GM18873 (cell line): ENCODE measurements around the gene C1RL.

Experiments
- ATAC-seq: cut with Tn5 transposase; IDR thresholded peaks from one replicate; pipeline ENCODE4 v1.9.1; 2021; ENCODE audit warnings: mild to moderate bottlenecking, moderate library complexity, moderate number of reproducible peaks; ENCODE audit not compliant: unreplicated experiment, low FRiP score

The C1RL gene

DNA sequence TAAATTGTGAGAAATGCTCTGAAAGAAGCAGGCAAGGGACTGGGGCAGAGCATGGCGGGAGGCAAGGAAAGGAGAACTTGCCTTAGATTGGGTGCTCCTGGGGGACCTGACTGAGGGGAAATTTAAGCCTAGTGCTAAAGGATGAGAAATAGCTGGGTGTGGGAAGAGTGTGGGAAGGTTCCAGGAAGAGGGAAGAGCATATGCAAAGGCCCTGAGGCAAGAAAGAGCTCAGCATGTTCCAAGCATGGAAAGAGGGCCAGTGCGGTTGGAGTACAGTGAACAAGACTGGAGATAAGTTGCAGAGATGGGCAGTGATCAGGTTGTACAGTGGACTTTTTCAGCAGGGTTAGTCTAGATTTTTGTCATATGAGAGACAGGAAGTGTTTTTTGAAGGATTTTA lies 30.2 kb upstream of the C1RL start:
- ATAC-seq = no peak

DNA sequence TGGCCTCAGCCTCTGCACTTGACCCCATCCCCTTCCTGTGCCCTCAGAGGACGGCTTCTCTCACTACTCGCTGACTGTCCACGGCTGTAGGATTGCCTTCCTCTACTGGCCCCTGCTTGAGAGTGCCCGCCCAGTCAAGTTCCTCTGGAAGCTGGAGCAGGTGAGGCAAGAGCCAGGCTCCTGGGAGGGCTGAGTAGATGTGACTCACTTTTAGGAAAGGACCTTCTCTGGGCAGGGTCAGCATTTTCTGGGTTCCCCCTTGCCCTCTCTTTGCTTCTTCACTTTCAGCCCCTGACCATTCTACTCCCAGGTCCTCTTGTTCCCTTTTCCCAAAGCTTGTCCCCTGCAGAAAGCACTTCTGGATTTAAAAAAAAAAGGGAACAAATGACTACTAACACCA lies 28.9 kb upstream of the C1RL start:
- ATAC-seq = no peak

GRCh38 chr12:7136676-7137075 lies 27.7 kb upstream of the C1RL start:
- no peak for ATAC-seq

DNA sequence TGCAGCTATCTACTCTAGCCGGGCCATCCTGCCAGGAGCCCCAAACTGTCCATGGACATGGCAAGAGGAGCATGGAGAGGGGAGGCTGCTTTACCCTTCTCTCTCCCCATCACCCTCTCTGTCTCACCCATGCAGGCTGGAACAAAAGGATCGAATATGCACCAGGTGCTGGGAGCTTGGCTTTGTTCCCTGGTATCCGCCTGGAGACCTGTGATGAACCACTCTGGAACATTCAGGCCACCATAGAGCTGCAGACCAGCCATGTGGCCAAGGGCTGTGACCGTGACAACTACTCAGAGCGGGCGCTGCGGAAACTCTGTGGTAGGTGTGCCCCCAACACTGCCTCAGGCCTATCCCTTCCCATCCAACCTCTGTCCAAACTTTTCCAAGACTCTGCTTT lies 27.1 kb upstream of the C1RL start:
- no peak for ATAC-seq

DNA sequence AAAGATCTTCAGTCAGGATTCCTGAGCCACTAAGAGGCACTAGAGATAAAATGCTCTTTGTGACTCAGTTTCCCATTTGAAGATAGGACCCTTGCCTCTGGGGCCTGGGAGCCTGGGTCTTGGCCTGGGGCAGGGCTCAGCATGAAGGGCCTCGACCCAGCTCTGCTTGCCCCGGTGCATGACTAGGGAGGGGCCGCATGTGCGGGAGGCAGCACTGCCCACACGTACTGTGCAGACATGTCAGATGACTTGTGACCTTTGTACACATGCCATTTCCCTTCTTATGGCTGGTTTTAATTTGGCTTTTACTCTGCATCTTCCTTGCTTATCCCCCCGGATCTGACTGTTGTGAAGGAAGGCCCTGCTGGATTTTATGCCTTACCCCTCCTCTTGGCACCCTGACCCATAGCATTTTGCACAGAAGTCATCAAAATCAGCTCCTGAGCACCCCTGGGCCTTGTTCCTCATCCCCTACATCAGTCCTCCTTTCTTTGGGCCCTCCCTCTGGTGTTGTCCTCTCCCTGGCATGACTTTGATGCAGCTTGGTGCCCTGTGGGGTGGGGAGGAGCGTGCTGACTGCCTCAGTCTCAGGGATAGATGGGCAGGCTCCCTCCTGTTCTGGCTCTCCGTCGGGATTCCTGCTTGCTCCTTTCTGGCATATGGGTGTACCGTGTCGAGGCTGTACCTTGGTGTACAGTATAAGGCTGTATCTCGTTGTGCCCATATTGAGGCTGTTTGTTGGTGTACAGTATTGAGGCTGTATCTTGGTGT lies 25.6 kb upstream of the C1RL start:
- ATAC-seq = no peak

- no peak for ATAC-seq
These were observed 22.5 kb upstream of the C1RL start for GRCh38 chr12:7131502-7131866.

DNA sequence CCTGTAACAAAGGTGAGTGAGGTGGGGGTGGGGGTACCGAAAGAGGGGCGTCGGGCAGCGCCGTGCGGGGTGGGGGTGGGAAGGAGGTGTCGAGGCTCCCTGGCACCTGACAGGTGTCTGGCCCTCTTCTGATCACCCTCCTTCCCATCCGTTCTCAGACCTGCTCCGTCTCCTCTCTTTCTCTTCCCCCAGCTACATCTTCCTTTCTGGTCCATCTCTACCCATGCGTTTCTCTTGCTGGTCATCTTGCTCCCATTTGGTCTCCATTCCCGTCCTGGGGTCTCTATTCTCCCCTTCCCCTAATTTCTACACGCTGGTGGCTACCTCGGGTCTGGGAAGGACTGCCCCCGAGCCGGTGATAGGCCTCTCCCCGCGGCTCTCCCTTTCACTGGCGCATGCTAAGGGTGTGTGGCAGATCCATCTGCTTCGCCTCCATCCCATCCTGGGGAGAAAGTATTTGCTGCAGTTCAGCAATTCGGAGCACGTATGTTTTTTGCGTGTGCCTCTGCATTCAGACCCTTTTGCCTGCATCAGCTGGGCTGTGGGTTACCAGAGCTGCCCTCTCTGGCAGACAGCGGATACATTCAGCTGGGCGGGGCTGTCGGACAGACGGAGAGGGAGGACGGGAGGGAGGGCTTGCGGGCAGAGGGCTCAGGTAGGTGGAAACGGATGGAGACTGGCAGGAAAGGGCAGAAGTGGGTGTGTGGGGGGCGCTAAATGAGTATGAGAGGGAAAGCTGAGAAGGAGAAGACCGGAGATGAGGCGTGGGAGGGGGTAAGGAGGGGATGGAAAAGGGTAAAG lies 21.9 kb upstream of the C1RL start:
- ATAC-seq = no peak

DNA sequence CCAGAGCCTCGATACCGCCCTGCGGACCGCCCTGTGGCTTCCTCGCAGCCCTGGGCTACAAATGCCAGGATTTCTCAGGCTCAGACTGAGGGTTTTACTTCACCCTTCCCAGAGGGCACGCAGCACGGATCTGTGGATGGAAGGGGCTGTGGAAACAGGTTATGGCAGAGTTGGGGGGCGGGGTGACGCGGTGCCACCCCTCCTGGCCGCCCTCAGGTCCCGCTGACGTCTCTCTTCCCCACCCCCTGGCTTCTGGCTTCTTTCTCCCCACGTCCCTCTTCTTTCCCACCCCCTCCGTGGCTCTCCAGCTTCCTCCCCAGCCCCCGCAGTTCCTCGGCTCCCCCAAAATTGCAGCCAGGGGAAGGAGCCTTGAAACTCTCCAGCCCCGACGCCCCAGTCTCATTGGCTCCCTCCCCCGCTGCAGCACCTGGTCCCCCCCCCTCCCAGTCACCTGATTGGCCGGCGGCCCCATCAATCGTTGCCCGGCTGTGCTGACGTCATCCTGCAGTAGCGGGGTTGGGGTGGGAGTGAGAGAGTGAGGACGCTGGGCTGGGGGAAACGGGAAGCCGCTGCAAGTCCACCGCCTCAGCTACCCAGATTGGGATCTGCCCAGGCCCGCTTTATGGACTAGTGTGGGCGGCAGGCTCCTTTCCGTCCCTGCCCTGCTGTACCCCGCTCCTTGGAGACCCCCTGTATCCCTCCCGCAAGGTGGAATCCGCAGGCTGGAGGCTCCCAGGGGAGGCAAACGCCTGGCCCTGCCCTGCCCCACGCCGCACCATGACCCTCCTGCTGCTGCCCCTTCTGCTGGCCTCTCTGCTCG lies 21.1 kb upstream of the C1RL start, which contains the start of gene CLSTN3:
Gene CLSTN3, plus strand, starts transcription at position 500 of the 820 bp plus-strand sequence. Its CDS starts 278 bp downstream, at position 778.
- no peak for ATAC-seq

DNA sequence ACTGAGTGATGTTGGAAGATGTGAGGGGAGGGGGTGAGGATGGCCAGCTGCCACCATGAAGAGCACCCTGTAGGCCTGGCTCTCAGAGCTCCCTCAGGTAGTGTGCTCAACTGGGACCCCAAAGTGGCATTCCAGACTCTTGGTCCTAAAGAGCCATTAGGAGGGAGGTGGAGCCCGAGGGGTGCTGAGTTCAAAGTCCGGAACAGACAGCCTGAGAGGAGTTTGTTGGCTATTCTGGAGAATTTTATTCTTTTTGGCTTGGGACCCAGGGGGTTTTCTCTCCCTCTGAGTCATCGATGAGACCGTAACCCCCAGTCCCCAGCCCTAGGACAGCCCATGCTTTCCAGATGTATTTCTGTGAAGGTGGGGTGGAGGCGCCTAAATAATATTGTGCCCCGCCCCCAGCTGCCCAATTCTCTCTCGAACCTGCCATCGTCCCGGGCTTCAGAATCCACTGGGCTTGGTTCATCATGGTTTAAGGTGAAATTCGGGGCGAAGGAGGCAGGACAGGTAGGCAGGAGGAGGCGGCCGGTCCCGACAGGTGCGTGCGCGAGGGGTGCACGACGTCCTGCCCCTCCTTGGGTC lies 20.4 kb upstream of the C1RL start:
- no peak for ATAC-seq

GRCh38 chr12:7128681-7129286 lies 19.8 kb upstream of the C1RL start, which contains the start of gene RBP5:
TSS of gene RBP5 (minus strand) at chr12:7128889. CDS start at chr12:7128775, 114 bp downstream.
- no peak for ATAC-seq

GRCh38 chr12:7127916-7128626 lies 19.1 kb upstream of the C1RL start:
- ATAC-seq = no peak

DNA sequence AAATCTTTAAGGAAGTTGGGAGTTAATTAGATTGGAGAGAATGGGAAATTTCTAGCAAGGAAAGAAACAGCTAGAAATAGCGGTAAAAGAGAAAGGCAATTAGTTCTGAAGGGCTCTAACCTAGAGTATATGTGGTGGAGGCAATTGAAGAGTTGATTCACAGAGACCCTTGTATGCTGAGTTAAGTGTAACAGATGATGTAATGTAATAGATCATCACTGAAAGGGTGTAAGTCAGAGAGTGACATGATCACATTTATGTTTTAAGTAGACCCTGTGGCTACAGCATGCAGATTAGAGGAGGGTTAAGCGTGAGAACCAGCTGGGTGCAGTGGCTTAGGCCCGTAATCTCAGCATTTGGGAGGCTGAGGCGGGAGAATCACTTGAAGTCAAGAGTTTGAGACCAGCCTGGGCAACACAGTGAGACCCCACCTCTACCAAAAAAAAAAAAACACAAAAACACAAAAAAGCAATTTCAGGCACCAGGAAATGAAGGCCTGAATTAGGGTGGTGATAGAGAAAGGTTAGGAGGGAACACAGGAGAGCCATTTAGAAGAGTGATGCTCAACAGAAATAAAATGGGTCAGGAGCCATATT lies 16.7 kb upstream of the C1RL start:
- no peak for ATAC-seq

DNA sequence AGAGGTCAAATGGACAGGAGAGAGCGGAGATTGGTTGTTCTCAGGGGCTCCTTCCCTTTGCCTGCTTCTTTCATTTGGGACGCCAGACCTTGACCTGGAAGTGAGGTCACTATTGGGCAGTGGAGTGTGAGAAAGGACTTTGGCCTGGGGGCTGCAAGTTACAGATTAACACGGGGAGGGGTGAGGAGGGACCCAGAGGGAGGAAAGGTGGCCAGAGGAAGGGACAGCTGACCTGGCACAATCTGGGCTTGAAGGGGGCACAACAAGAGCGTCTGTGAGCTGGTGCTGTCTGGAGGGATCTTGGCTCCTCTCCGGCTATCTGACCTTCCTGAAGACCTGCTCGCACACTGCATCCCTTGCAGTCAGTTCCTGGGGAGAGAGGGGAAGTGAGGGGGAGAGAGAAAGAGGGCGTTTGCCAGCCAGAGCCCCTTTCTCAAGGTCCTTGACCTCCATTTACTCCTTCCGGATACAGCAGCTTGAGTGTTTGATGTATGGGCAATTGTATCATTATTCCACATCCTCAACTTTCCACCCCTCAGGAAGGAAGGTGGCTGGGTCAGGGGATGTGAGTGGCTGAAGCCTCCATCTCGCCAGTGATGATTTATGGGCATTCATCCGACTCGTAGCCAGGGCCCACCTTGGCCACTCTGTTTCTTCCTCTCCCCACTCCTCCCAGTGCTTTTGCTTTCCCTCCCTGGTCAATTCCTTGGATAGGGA lies 14.9 kb upstream of the C1RL start:
- ATAC-seq = no peak

DNA sequence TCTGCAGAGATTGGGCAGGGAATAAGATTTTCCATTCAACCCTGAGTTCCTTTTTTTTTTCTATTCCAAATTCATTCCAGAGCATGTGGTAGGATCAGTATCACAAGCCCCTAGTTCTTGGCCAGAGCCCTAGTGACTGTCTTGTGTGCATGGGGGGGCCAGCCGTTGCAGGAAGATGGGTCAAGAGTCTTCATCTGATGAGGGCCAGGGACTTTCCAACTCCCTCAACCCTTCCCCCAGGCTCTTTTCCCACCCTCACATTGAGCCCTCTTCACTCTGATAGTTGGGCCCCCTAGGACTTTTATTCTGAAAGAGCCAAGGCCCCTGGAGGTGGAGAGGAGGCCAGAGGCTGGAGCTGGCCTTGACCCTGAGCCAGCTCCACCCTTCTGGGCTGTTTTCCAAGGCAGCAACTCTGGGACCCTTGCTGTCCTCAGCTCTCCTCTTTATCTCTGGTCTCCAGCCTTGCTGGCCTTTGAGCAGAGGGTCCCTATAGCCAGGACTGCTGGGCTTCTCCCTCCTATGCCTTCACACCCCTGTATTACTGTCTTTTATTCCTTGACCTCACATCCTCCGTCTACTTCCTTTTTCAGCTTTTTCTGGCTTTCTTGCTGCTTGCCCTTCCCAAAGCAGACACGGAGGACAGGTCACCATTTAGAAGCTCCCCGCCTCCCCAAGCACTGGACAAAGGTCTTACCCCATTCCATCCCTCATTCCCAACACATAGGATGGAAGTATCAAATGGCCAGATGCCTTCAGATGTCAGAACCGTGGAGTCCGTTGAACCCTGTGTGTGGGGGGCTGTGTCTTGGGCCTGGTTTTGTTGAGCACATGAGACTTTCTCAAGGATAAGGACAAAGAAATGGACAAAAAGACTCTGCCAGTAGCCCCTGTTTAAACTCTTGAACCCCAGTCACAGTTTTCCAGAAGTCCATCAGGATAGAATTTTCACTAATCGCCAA lies 14.1 kb upstream of the C1RL start:
- no peak for ATAC-seq

GRCh38 chr12:7121324-7121723 lies 12.3 kb upstream of the C1RL start:
- no peak for ATAC-seq

DNA sequence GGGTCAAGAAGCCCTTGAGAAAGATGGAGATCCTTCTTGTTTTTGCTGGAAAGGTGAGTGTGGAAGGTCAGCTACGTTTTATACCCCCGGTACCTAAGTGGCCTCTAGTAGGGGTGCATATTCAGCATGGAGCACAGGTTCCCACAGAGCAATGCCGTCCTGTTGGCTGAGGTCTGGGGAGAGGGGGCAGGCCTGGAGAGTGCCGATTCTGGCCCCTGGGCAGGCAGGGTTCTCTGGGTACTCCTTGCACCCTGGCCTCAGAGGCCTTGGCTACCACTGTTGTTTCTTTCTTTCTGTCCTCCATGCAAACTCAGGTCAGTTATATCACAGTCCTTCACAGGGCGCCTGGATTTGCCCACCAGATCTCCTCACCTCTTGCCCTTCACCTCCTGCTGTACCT lies 11.2 kb upstream of the C1RL start:
- no peak for ATAC-seq

DNA sequence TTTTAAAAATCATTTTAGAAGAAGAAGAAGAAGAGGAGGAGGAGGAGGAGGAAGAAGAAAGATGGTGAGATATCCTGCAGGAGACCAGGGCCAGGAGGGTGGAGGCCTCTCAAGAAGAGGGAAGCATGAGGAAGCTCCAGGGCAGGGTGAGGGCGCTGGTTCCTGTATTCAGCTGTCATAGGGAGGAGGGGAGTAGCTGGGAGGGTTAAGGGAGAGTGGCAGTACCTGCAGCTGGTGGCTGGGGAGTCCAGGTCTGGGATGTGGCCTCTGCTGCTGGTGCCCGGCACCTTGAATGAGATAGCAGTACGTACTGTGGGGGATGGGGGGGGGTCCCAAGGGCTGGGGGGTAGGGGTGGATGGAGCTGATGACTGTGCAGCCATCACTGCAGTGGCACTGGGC lies 9.9 kb upstream of the C1RL start:
- ATAC-seq = no peak
